DMS 273 (cell line): ENCODE measurements around the gene MDH2.
"Not testable (repeated sequence)": the region's sequence is repeated elsewhere in the genome, so short reads cannot be mapped to it uniquely, and the experiment has no call there.

ENCODE experiments used
- DNase-seq: peaks from one replicate; lab custom pipeline; 2025; ENCODE audit not compliant: unreplicated experiment; lab: John Stamatoyannopoulos, UW

Gene MDH2

GRCh38 chr7:76071316-76072242, 23.7 kb downstream of the MDH2 start:
- no peak for DNase-seq

DNA sequence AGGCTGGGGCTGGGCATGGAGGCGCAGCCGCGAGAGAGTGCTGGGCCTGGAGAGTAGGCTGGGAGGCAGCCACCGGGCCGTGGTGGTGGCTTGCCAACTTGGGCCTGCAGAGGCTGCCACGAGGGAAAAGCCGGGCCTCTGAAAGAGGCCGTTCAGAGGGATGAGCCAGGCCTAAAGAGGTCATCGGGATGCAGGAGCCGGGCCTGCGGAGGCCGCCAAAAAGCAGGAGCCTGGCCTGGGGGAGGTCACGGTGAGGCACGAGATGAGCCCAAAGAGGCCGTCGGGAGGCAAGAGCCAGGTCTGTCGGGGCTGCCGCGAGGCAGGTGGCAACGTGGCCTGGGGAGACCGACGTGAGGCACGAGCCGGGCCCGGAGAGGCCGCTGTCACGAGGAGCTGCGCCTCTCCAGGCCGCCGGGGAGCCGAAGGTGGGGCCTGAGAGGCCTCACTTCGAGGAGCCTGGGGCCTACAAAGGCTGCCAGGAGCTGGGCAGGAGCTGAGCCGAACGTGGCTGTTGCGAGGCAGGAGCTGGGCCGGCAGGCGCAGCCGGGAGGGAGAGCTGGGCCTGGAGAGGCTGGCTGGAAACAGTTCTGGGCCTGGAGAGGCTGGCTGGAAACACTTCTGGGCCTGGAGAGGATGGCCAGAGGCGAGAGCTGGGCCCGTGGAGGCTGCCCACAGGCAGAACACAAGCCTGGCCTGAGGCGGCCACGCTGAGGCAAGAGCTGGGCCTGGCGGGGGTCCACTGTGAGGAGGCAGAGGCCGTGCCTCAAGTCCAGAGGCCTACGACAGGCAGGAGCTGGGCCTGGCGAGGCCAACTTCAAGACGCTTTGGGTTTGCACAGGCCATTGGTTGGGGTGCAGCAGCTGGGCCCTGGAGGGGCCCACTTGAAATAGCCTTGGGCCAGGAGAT, 24.6 kb downstream of the MDH2 start:
- no peak for DNase-seq

DNA sequence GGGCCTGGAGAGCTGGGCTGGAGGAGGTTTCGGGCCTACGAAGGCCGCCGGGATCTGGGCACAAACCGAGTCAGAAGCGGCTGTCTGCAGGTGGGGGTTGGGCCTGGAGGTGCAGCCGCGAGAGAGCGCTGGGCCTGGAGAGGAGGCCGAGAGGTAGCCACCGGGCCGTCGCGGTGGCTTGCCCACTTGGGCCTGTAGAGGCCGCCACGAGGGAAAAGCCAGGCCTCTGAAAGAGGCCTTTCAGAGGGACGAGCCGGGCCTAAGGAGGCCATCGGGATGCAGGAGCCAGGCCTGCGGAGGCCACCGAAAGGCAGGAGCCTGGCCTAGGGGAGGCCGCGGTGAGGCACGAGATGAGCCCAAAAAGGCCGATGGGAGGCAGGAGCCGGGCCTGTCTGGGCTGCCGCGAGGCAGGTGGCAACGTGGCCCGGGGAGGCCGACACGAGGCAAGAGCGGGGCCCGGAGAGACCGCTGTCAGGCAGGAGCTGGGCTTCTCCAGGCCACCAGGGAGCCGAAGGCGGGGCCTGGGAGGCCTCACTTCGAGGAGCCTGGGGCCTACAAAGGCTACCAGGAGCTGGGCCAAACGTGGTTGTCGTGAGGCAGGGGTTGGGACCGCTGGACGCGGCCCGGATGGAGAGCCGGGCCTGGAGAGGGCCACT, 25.6 kb downstream of the MDH2 start:
- no peak for DNase-seq

GRCh38 chr7:76074306-76074971, 26.5 kb downstream of the MDH2 start:
- no peak for DNase-seq

- DNase-seq: no peak
Measured at GRCh38 chr7:76074972-76075370, 27.1 kb downstream of the MDH2 start.

GRCh38 chr7:76076995-76077394, 29.1 kb downstream of the MDH2 start:
- no peak for DNase-seq

DNA sequence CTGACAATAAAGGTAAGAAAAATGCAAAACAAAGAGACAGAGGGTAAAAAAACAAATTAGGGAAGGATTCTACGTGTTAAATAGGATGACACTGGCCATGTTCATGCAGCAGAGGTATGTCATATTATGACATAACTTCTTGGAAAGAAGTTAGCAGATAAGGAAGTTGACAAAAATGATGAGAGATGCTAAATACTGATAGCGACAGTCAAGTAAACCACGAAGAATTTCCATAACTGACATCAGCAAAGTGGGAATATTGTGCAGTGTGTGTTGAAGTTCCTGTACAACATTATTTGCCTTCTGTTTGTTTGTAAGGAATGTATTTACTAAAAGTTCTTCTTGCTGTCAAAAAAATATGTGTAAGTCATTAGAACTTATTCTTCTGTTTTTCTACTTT, 29.5 kb downstream of the MDH2 start:
- DNase-seq: no peak

GRCh38 chr7:76080204-76080603, 32.3 kb downstream of the MDH2 start:
- DNase-seq: no peak

DNA sequence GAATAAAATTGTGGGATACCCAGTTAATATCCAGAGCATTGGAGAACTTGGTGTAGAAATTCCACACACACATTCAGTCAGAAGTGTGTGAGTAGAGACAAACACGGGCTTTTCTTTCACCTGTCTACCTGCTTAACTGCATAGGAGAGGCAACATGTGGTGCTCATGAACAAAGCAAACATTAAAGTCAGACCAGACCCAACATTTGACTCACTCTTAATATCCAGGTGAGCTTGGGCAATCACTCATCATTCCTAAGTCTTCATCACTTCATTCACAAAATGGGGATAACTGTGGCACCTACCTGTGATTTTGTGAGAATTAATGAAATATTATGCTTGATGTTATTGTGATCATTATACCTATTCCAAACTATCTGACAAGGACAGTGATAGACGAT, 36.2 kb downstream of the MDH2 start:
- not testable (repeated sequence) for DNase-seq

GRCh38 chr7:76086070-76086469, 38.2 kb downstream of the MDH2 start:
- DNase-seq: no peak

- not testable (repeated sequence) for DNase-seq
Measured at GRCh38 chr7:76087362-76087791, 39.5 kb downstream of the MDH2 start.

- DNase-seq: no peak
Measured at GRCh38 chr7:76089865-76090475, 42.1 kb downstream of the MDH2 start.

DNA sequence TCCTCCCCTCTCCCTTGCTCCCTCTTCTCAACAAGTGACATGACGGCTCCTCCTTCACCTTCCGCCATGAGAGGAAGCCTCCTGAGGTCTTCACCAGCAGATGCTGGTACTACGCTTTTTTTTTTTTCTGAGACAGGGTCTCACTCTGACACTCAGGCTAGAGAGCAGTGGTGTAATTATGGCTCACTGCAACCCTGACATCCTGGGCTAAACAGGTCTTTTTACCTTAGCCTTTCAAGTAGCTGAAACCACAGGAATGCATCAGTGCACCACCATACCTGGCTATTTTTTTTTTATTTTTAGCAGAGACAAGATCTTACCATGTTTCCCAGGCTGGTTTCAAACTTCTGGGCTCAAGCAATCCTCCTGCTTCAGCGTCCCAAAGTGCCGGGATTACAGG, 43.6 kb downstream of the MDH2 start:
- no peak for DNase-seq

- DNase-seq: not testable (repeated sequence)
Measured at GRCh38 chr7:76093531-76093930, 45.6 kb downstream of the MDH2 start.

- DNase-seq: not testable (repeated sequence)
Measured at GRCh38 chr7:76094326-76094725, 46.4 kb downstream of the MDH2 start.

GRCh38 chr7:76095908-76096307, 48.0 kb downstream of the MDH2 start:
- no peak for DNase-seq

DNA sequence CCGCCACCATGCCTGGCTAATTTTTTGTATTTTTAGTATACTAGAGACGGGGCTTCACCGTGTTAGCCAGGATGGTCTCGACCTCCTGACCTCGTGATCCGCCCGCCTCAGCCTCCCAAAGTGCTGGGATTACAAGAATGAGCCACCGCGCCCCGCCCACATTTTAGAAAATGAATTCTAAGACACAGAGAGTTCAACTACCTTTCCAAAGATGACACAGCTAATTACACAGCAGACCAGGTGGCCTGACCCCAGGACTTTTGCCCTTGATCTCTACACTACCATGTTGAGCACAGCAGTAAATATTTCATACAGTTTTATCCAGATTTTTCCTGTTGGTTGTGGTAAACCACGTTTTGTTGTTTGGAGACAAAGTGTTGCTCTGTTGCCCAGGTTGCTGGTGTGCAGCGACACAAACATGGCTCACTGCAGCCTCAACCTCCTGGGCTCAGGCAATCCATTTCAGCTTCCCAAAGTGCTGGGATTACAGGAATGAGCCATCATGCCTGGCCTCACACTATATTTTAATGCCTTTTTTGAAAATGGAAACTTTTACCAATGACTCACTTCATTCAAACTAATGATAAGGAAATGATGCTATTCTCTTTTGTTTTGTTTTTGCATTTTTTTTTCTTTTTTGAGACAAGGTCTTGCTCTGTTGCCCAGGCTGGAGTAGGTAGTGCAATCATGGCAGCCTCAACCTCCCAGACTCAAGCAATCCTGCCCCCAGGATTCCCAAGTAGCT, 54.0 kb downstream of the MDH2 start:
- not testable (repeated sequence) for DNase-seq

- DNase-seq: not testable (repeated sequence)
Measured at GRCh38 chr7:76103788-76104187, 55.9 kb downstream of the MDH2 start.

DNA sequence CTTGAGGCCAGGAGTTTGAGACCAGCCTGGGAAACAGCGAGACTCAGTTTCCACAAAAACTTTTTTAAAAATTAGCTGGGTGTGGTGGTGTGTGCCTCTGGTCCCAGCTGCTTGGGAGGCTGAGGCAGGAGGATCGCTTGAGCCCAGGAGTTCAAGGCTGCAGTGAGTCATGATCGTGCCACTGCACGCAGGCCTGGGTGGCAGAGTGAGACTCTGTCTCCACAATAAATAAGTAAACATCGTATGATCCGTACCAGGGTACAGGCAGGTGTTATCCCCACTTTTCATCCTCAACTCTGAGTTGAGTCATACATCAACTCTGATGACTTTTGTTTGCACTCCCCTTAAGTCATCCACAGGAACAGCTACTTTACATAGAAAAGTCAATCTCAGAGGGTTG, 58.2 kb downstream of the MDH2 start:
- DNase-seq: not testable (repeated sequence)

- no peak for DNase-seq
Measured at GRCh38 chr7:76106893-76107292, 59.0 kb downstream of the MDH2 start.
